ENCODE results near the gene MED12L. TPM values are rescaled to one million over a fixed set of nuclear protein-coding genes. Genes with fewer than 3 reads are reported as not detected.

Gene MED12L
- polyA plus RNA-seq, 1 experiment, result 0.06 TPM

DNA sequence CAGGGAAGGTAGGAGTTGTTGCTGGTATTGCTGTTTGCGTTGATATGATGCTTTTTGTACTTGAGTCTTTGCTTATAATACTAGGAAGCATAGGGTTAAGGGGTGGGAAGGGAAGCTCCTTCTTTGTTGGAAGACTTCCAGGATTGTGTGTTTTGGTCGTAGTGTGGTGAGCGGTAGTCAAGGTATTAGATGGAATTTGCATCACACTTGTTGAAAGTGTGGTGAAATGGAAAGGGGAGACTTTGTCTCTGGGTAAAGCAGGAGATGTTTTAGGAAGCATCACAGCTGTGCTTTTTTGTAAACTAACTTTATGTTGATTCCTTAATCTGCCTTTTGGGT, 360.5 kb downstream of the MED12L start:
- ChIA-PET POLR2A (no interaction called here), CTCF (no interaction called here)

DNA sequence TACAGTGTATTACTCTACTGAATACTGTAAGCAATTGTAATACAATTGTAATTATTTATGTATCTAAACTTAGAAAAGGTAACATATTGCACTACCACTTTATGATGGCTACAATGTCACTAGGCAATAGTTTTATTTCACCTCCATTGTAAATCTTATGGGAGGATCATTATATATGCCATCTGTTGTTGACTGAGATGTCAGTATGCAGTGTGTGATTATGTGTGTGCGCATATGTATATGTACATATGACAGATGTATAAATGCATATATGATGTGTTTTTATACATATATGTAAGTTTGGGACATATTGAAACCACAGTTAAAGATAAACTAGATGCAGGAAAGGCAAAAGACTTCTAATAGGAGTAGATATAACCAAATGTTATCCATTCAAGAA, 366.9 kb downstream of the MED12L start:
- TF ChIP-seq, protein P1, sequence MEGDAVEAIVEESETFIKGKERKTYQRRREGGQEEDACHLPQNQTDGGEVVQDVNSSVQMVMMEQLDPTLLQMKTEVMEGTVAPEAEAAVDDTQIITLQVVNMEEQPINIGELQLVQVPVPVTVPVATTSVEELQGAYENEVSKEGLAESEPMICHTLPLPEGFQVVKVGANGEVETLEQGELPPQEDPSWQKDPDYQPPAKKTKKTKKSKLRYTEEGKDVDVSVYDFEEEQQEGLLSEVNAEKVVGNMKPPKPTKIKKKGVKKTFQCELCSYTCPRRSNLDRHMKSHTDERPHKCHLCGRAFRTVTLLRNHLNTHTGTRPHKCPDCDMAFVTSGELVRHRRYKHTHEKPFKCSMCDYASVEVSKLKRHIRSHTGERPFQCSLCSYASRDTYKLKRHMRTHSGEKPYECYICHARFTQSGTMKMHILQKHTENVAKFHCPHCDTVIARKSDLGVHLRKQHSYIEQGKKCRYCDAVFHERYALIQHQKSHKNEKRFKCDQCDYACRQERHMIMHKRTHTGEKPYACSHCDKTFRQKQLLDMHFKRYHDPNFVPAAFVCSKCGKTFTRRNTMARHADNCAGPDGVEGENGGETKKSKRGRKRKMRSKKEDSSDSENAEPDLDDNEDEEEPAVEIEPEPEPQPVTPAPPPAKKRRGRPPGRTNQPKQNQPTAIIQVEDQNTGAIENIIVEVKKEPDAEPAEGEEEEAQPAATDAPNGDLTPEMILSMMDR (IDR thresholded peaks at IDR 0.05; ENCODE audit: insufficient read depth, low read depth, low read length), result no peak
- Histone ChIP-seq H3K36me3 (ENCODE audit: control insufficient read depth, insufficient read depth, low read length) (no peaks in the 10 kb centered on the region), H3K27me3 (ENCODE audit: control insufficient read depth, insufficient read depth, low read length) (peaks cover 2% of the 10 kb centered on the region), H3K4me3 (ENCODE audit: low read depth, low read length) (no peak overlapping the region)
- CTCF ChIA-PET, result interaction anchor here (0.6 kb wide), 1 partner anchor 235 kb away, joined by 3 read pairs; no protein-coding TSS in a partner anchor
- DNase-seq (ENCODE audit: low read depth), result no peak
- POLR2A ChIA-PET, result no interaction called here

More for the DNA sequence above, 360.5 kb downstream of the MED12L start:
- no peaks in the 10 kb centered on the region for H3K36me3 ChIP-seq (ENCODE audit: control insufficient read depth, insufficient read depth, low read length)
- no peak overlapping the region for H3K4me3 ChIP-seq (ENCODE audit: low read depth, low read length)
- H3K27me3 ChIP-seq (ENCODE audit: control insufficient read depth, insufficient read depth, low read length), result peaks cover under 1% of the 10 kb centered on the region; the same call in 1 of the 2 replicates
- TF ChIP-seq, protein P1 (IDR thresholded peaks at IDR 0.05; ENCODE audit: insufficient read depth, low read depth, low read length), result no peak
- no peak for DNase-seq (ENCODE audit: low read depth)

DNA sequence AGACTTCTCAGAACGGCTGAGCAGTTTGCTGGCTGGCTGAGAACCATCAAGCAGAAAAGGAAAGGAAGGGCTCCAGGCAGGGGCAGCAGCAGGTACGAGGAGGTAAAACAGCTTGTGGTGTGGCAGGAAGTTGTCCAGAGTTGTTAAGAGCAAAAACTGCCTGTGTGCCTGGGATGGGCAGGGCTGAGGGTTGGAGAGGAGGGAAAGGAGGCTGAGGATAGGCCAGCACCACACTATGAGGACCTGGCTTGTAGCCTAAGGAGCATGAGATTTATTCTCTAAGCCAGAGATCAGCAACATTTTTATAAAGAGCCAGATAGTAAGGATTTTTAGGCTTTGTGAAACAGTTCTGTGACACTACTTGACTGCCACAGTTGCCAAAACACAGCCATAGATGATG, 367.4 kb downstream of the MED12L start:
- peaks cover 2% of the 10 kb centered on the region for H3K27me3 ChIP-seq (ENCODE audit: control insufficient read depth, insufficient read depth, low read length)
- POLR2A ChIA-PET, result no interaction called here
- no peak overlapping the region for H3K4me3 ChIP-seq (ENCODE audit: low read depth, low read length)
- TF ChIP-seq, protein P1 (IDR thresholded peaks at IDR 0.05; ENCODE audit: insufficient read depth, low read depth, low read length), result no peak
- CTCF ChIA-PET, result interaction anchor here (0.6 kb wide), 1 partner anchor 235 kb away, joined by 3 read pairs; no protein-coding TSS in a partner anchor
- DNase-seq (ENCODE audit: low read depth), result no peak
- H3K36me3 ChIP-seq (ENCODE audit: control insufficient read depth, insufficient read depth, low read length), result no peaks in the 10 kb centered on the region

DNA sequence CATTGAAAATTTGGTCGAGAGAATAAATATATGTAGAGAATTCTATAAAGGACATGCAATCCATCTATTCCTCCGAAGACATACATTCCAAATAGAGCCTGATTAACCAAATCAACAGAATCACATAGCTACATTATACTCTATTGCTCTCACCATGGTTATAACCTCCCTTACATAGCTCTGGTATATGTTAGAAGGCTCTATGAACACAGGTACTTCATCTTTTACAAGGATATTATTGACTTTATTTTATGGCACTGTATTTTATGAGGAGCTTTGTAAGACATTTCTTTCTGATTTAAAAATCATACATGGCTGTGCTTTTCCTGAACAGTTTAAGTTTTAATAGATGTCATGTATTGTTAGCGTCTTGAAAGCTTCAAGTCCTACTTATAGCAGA, 370.6 kb downstream of the MED12L start:
- POLR2A ChIA-PET, result no interaction called here
- DNase-seq (ENCODE audit: low read depth), result no peak
- CTCF ChIA-PET, result interaction anchor here (2.2 kb wide), 1 partner anchor 12 kb away, joined by 16 read pairs; no protein-coding TSS in a partner anchor
- no peak overlapping the region for H3K4me3 ChIP-seq (ENCODE audit: low read depth, low read length)
- H3K36me3 ChIP-seq (ENCODE audit: control insufficient read depth, insufficient read depth, low read length), result no peaks in the 10 kb centered on the region
- TF ChIP-seq, protein P1 (IDR thresholded peaks at IDR 0.05; ENCODE audit: insufficient read depth, low read depth, low read length), result no peak
- peaks cover 6% of the 10 kb centered on the region for H3K27me3 ChIP-seq (ENCODE audit: control insufficient read depth, insufficient read depth, low read length)

DNA sequence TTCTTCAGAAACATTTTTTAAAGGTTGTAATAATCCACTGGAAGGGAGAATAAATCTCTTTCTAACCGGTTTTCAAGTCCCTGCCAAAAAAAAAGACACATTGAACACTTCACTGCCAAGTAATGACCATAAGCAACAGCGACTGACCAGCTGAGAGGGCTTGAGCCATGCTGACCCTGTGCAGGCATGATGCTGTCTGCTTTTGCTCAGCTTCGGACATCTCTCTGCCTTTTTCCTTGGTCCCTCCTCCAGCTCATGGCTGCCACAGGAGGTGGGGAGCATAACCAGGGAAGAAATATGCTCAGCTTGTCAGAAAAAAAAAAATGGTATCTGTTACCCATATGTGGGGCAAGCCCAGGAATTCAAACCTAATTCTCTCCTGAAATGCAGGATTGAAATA, 373.9 kb downstream of the MED12L start:
- Histone ChIP-seq H3K4me3 (ENCODE audit: low read depth, low read length) (no peak overlapping the region), H3K27me3 (ENCODE audit: control insufficient read depth, insufficient read depth, low read length) (peaks cover 14% of the 10 kb centered on the region), H3K36me3 (ENCODE audit: control insufficient read depth, insufficient read depth, low read length) (no peaks in the 10 kb centered on the region)
- TF ChIP-seq, protein P1 (IDR thresholded peaks at IDR 0.05; ENCODE audit: insufficient read depth, low read depth, low read length), result no peak
- ChIA-PET CTCF (interaction anchor here (0.9 to 1.7 kb wide), 3 partner anchors 9 to 380 kb away, joined by 4 to 16 read pairs (median 4); no protein-coding TSS in a partner anchor), POLR2A (no interaction called here)
- no peak for DNase-seq (ENCODE audit: low read depth)
